Neutrophil (primary cell): ENCODE data around the gene TTF2.
"Not testable (repeated sequence)": the region's sequence is repeated elsewhere in the genome, so short reads cannot be mapped to it uniquely, and the experiment has no call there.

ENCODE experiments used
- H3K27ac ChIP-seq: fragments of 200-600 bp; sonication (generic); 2 replicates; pipeline ENCODE4 v1.5.1; 2016; ENCODE audit warnings: mild to moderate bottlenecking, moderate library complexity
- H3K27me3 ChIP-seq: fragments of 200-600 bp; sonication (generic); 2 replicates; pipeline ENCODE4 v1.6.0; 2016; ENCODE audit warnings: mild to moderate bottlenecking
- H3K36me3 ChIP-seq: fragments of 200-600 bp; sonication (generic); 2 replicates; pipeline ENCODE4 v1.5.1; 2017
- H3K4me1 ChIP-seq, 2 experiments: fragments of 200-600 bp in 1 of 2; sonication (generic) in 1 of 2; 1 replicate in 1 of 2; 2 replicates in 1 of 2; pipeline versions ENCODE4 v1.5.1 to v1.6.1; 2013 to 2016; ENCODE audit warnings: low read depth in 1 of 2, low read length in 1 of 2, mild to moderate bottlenecking in 1 of 2, moderate library complexity in 1 of 2; ENCODE audit not compliant: control insufficient read depth in 1 of 2, insufficient read depth in 1 of 2
- H3K4me3 ChIP-seq, 2 experiments: fragments of 200-600 bp in 1 of 2; sonication (generic) in 1 of 2; 1 replicate in 1 of 2; 2 replicates in 1 of 2; pipeline ENCODE4 v1.5.1; 2013 to 2016; ENCODE audit warnings: low read depth in 1 of 2, low read length in 1 of 2, mild to moderate bottlenecking in 1 of 2, moderate library complexity in 1 of 2
- H3K9me3 ChIP-seq: fragments of 200-600 bp; sonication (generic); 2 replicates; pipeline ENCODE4 v1.5.1; 2016
- TF ChIP-seq, protein P1 (sequence below): fragments of 200-600 bp; sonication (generic); IDR thresholded peaks from 2 replicates; pipeline ENCODE4 v1.5.1; 2016; ENCODE audit warnings: antibody characterized with exemption

Gene TTF2

GRCh38 chr1:117146575-117147340, 86.6 kb downstream of the TTF2 start:
- Histone ChIP-seq H3K36me3 (no peaks in the 10 kb centered on the region), H3K9me3 (no peaks in the 10 kb centered on the region), H3K4me3 (no peak overlapping the region), H3K27ac (no peak overlapping the region), H3K4me1 (no peaks in the 10 kb centered on the region), H3K27me3 (peaks cover 8% of the 10 kb centered on the region)
- TF ChIP-seq, protein P1, sequence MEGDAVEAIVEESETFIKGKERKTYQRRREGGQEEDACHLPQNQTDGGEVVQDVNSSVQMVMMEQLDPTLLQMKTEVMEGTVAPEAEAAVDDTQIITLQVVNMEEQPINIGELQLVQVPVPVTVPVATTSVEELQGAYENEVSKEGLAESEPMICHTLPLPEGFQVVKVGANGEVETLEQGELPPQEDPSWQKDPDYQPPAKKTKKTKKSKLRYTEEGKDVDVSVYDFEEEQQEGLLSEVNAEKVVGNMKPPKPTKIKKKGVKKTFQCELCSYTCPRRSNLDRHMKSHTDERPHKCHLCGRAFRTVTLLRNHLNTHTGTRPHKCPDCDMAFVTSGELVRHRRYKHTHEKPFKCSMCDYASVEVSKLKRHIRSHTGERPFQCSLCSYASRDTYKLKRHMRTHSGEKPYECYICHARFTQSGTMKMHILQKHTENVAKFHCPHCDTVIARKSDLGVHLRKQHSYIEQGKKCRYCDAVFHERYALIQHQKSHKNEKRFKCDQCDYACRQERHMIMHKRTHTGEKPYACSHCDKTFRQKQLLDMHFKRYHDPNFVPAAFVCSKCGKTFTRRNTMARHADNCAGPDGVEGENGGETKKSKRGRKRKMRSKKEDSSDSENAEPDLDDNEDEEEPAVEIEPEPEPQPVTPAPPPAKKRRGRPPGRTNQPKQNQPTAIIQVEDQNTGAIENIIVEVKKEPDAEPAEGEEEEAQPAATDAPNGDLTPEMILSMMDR, result no peak

DNA sequence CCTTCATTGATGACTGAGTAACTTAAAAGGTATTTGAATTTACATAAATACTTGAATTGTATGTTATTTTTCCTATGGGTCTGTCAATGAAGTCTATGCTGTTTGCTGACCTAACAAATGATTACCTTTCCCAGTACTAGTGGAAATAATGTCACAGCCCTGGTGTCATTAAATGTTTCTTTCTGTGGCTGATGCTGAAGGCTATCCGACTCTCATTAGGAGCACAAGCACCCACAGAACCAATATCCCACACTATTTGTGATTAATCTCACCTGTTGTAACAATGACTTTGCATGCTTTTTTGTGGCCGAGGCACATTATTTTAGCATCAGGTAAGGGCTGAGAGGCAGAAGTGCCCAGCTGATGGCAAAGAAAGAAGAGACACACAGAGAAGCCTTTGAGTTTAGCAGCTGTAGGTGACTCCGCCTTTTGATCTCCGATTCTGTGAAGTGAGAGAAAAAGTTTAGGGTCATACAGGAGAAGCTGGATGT, 87.3 kb downstream of the TTF2 start:
- H3K27ac ChIP-seq, result no peak overlapping the region

GRCh38 chr1:117147856-117148588, 87.9 kb downstream of the TTF2 start:
- Histone ChIP-seq H3K4me1 (no peaks in the 10 kb centered on the region), H3K27me3 (peaks cover 8% of the 10 kb centered on the region), H3K27ac (no peak overlapping the region), H3K36me3 (no peaks in the 10 kb centered on the region), H3K9me3 (no peaks in the 10 kb centered on the region), H3K4me3 (no peak overlapping the region)
- TF ChIP-seq, protein P1, result no peak

More for the DNA sequence above, 87.3 kb downstream of the TTF2 start:
- Histone ChIP-seq H3K27me3 (peaks cover 8% of the 10 kb centered on the region), H3K4me3 (no peak overlapping the region), H3K4me1 (no peaks in the 10 kb centered on the region), H3K36me3 (no peaks in the 10 kb centered on the region), H3K9me3 (no peaks in the 10 kb centered on the region)
- TF ChIP-seq, protein P1, result no peak

GRCh38 chr1:117150316-117150715, 90.2 kb downstream of the TTF2 start:
- H3K36me3 ChIP-seq, result no peaks in the 10 kb centered on the region
- no peaks in the 10 kb centered on the region for H3K4me1 ChIP-seq
- no peak overlapping the region for H3K4me3 ChIP-seq
- no peaks in the 10 kb centered on the region for H3K9me3 ChIP-seq
- H3K27ac ChIP-seq, result no peak overlapping the region
- TF ChIP-seq, protein P1, result no peak
- peaks cover 8% of the 10 kb centered on the region for H3K27me3 ChIP-seq

GRCh38 chr1:117151305-117151704, 91.2 kb downstream of the TTF2 start:
- H3K27ac ChIP-seq, H3K27me3 ChIP-seq, H3K4me3 ChIP-seq, H3K4me1 ChIP-seq, H3K9me3 ChIP-seq, H3K36me3 ChIP-seq: not testable (repeated sequence)
